HepG2 (cell line): ENCODE data around the gene MRPS5. TPM values are rescaled to one million over a fixed set of nuclear protein-coding genes. Genes with fewer than 3 reads are reported as not detected.

Source experiments
- ATRX ChIP-seq: sonication (generic); formaldehyde crosslinking; IDR thresholded peaks from 2 replicates; pipeline ENCODE4 v1.4.0; 2020; ENCODE audit warnings: missing genetic modification reagents, borderline replicate concordance
- GABPB1 ChIP-seq: IDR thresholded peaks from 2 replicates; pipeline ENCODE4 v1.6.1; 2016; ENCODE audit warnings: mild to moderate bottlenecking, missing genetic modification reagents, moderate library complexity, missing compliant biosample characterization
- IRF9 ChIP-seq: sonication (generic); formaldehyde crosslinking; IDR thresholded peaks from 2 replicates; pipeline ENCODE4 v1.8.0; 2022; ENCODE audit warnings: missing genetic modification reagents, mild to moderate bottlenecking, borderline replicate concordance
- KIAA2018 ChIP-seq: sonication (generic); formaldehyde crosslinking; IDR thresholded peaks from 2 replicates; pipeline ENCODE4 v1.5.0; 2020; ENCODE audit warnings: mild to moderate bottlenecking, missing genetic modification reagents, borderline replicate concordance
- KLF12 ChIP-seq: sonication (generic); formaldehyde crosslinking; IDR thresholded peaks from 2 replicates; pipeline ENCODE4 v1.4.0; 2020; ENCODE audit warnings: missing genetic modification reagents, borderline replicate concordance
- MYC ChIP-seq: sonication (generic); formaldehyde crosslinking; IDR thresholded peaks from 2 replicates; pipeline ENCODE4 v1.9.0; 2021; ENCODE audit warnings: missing genetic modification reagents, borderline replicate concordance
- NR2F1 ChIP-seq, 2 experiments: fragments of 450-650 bp in 1 of 2; formaldehyde crosslinking in 1 of 2; IDR thresholded peaks; 2 replicates each; pipeline versions ENCODE4 v1.5.0 to v1.6.1; 2016 to 2020; ENCODE audit warnings: mild to moderate bottlenecking in 1 of 2, missing compliant biosample characterization in 1 of 2, missing genetic modification reagents in 1 of 2, moderate library complexity in 1 of 2
- RFXANK ChIP-seq: IDR thresholded peaks from 2 replicates; pipeline ENCODE4 v1.6.1; 2016
- ZBTB40 ChIP-seq, 2 experiments: fragments of 450-650 bp in 1 of 2; sonication (generic) in 1 of 2; formaldehyde crosslinking in 1 of 2; IDR thresholded peaks; 2 replicates each; pipeline versions ENCODE4 v1.6.1 to v1.8.0; 2016 to 2022; ENCODE audit warnings: antibody characterized with exemption in 1 of 2, mild to moderate bottlenecking in 1 of 2, missing genetic modification reagents in 1 of 2
- ZFYVE20 ChIP-seq: sonication (generic); formaldehyde crosslinking; IDR thresholded peaks from 2 replicates; pipeline ENCODE4 v1.8.0; 2023; ENCODE audit warnings: low read depth, mild to moderate bottlenecking, moderate library complexity, missing genetic modification reagents, borderline replicate concordance
- ZNF776 ChIP-seq: sonication (generic); formaldehyde crosslinking; IDR thresholded peaks from 2 replicates; pipeline ENCODE4 v1.4.0; 2020; ENCODE audit warnings: mild to moderate bottlenecking, missing genetic modification reagents
- polyA plus RNA-seq, 8 experiments: library from polyadenylated mRNA; depleted of rRNA in 3 of 8; stranded (reverse) in 7 of 8; unstranded in 1 of 8; fragments of >200 nt; fragmentation: Illumina TruSeq in 4 of 8; extraction: Trizol in 4 of 8; gene quantifications; 2 replicates each; pipeline versions ENCODE4 v1.2.1 to v1.2.3, GENCODE V29; 2011 to 2016; ENCODE audit warnings: low read depth in 4 of 8, missing spikeins in 1 of 8, mixed read lengths in 1 of 8; ENCODE audit not compliant: insufficient read depth in 1 of 8
- total RNA-seq, 5 experiments: library from RNA; depleted of rRNA; stranded (reverse); fragments of >200 nt; fragmentation: Illumina TruSeq; extraction: Trizol; gene quantifications; 2 replicates each; pipeline ENCODE4 v1.2.3, GENCODE V29; 2016; ENCODE audit warnings: low read depth in 1 of 5

MRPS5 gene
- total and polyA plus RNA-seq, 2 of the 13 experiments (the other 11 are each of a cell fraction or from before 2014, with no cell fraction given) = 98.8 to 134 TPM

GRCh38 chr2:95115418-95115817 lies 6.2 kb downstream of the MRPS5 start (continued):
- TF ChIP-seq KIAA2018 (CRISPR knock-in tag) (no peak), GABPB1 (CRISPR knock-in tag) (no peak), ZNF776 (CRISPR knock-in tag) (no peak), KLF12 (no peak), IRF9 (CRISPR knock-in tag) (no peak), NR2F1 (CRISPR knock-in tag; IDR thresholded peaks at IDR 0.05) (no peak), MYC (CRISPR knock-in tag) (no peak), ZBTB40 (IDR thresholded peaks at IDR 0.05) (no peak), ZBTB40 (CRISPR knock-in tag; IDR thresholded peaks at IDR 0.05) (no peak), ZFYVE20 (CRISPR knock-in tag) (no peak), RFXANK (CRISPR knock-in tag) (no peak), ATRX (no peak)
